Lower lobe of right lung (tissue), 2 donors: ENCODE results near the gene PAXIP1. TPM values are rescaled to one million over a fixed set of nuclear protein-coding genes. Genes with fewer than 3 reads are reported as not detected.
A peak's percentile ranks its signal among the peaks of the same experiment; 100 is the strongest.
"Not testable (repeated sequence)": the region's sequence is repeated elsewhere in the genome, so short reads cannot be mapped to it uniquely, and the experiment has no call there.

ENCODE experiments used
- ATAC-seq, 2 donors: fragments of 200-7000 bp; cut with Tn5 transposase; one replicate each; pipeline ENCODE4 v1.9.1; 2020 to 2022; ENCODE audit warnings: mild to moderate bottlenecking in 2 of 2, moderate library complexity in 2 of 2
- DNase-seq: peaks from one replicate; pipeline ENCODE4 v3.0.0-alpha.2; 2020
- H3K27ac ChIP-seq: fragments of 200-600 bp; one replicate; pipeline ENCODE4 v1.8.0; 2022
- H3K27me3 ChIP-seq: fragments of 200-600 bp; one replicate; pipeline ENCODE4 v1.8.0; 2022; ENCODE audit warnings: low read depth
- H3K36me3 ChIP-seq: fragments of 200-600 bp; one replicate; pipeline ENCODE4 v1.8.0; 2022; ENCODE audit warnings: mild to moderate bottlenecking
- H3K4me1 ChIP-seq: fragments of 200-600 bp; one replicate; pipeline ENCODE4 v1.8.0; 2022
- H3K4me3 ChIP-seq: fragments of 200-600 bp; one replicate; pipeline ENCODE4 v1.8.0; 2022; ENCODE audit warnings: mild to moderate bottlenecking
- H3K9me3 ChIP-seq: fragments of 200-600 bp; one replicate; pipeline ENCODE4 v1.8.0; 2022
- intact Hi-C: fragments of 100-400 bp; cut with DNase I; formaldehyde crosslinking; loops from one replicate; pipeline ENCODE4 v1.11.0; 2022
- total RNA-seq: library from RNA; stranded (reverse); fragmentation: NEBNext Ultra II Directional; extraction: Animal tissue kit (Norgen Biotek cat#: 25700); gene quantifications from one replicate; pipeline ENCODE4 v1.2.1, GENCODE V29; 2021
- TF ChIP-seq, protein P1 (sequence below): fragments of 200-600 bp; IDR thresholded peaks from one replicate; pipeline ENCODE4 v1.8.0; 2022; ENCODE audit warnings: antibody characterized with exemption, mild to moderate bottlenecking
- donor health status: DM: no; HTN: yes; CAD: no; lungs with severe emphysema.

The PAXIP1 gene
- total RNA-seq, 1 donor from 2014 or later: 9.5 TPM

DNA sequence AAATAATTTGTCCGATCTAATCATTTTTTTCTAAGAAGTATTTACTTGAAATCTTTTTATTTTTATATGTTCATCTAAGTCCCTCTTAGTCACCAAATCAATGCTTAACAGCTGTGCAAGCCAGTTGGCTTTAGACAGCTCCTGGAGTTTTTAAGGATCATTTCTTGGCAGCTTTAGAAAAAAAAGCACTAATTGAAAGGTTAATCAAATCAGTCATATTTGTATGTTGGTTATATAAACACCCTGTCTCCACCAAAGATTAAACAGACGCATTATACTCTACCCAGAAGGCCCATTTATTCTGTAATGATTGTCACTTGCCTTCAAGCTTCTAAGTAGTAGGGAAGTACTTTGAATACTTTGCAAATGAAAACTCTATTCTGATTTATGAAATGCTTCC is 60.2 kb downstream of the PAXIP1 start:
- no peak for ATAC-seq
- intact Hi-C loops: no loop called here
- H3K27ac ChIP-seq: no peak overlapping the region
- H3K9me3 ChIP-seq: no peaks in the 10 kb centered on the region
- TF ChIP-seq, protein P1, sequence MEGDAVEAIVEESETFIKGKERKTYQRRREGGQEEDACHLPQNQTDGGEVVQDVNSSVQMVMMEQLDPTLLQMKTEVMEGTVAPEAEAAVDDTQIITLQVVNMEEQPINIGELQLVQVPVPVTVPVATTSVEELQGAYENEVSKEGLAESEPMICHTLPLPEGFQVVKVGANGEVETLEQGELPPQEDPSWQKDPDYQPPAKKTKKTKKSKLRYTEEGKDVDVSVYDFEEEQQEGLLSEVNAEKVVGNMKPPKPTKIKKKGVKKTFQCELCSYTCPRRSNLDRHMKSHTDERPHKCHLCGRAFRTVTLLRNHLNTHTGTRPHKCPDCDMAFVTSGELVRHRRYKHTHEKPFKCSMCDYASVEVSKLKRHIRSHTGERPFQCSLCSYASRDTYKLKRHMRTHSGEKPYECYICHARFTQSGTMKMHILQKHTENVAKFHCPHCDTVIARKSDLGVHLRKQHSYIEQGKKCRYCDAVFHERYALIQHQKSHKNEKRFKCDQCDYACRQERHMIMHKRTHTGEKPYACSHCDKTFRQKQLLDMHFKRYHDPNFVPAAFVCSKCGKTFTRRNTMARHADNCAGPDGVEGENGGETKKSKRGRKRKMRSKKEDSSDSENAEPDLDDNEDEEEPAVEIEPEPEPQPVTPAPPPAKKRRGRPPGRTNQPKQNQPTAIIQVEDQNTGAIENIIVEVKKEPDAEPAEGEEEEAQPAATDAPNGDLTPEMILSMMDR: no peak
- H3K36me3 ChIP-seq: peaks cover 52% of the 10 kb centered on the region
- no peak overlapping the region for H3K4me3 ChIP-seq
- H3K4me1 ChIP-seq: no peaks in the 10 kb centered on the region
- no peak for DNase-seq
- no peaks in the 10 kb centered on the region for H3K27me3 ChIP-seq

DNA sequence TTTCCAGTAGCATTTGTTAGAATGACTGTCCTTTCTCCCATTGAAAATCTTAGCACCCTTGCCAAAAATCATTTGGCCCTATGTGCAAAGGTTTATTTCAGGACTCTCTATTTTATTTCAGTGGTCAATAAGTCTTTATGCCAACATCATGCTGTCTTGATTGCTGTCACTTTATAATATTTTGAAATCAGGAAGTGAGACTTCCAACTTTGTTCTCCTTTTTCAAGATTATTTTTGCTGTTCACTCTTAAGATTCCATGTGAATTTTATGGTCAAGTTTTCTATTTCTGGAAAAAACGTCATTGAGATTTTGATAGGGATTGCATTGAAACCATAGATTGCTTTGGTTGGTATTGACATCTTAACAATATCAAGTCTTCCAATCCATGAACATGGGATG is 65.1 kb downstream of the PAXIP1 start:
- Histone ChIP-seq H3K9me3 (peaks cover 8% of the 10 kb centered on the region), H3K4me1 (no peaks in the 10 kb centered on the region), H3K4me3 (no peak overlapping the region), H3K27ac (no peak overlapping the region), H3K36me3 (peaks cover 4% of the 10 kb centered on the region), H3K27me3 (no peaks in the 10 kb centered on the region)
- TF ChIP-seq, protein P1: no peak
- intact Hi-C loops: no loop called here
- ATAC-seq: no peak
- DNase-seq: no peak

DNA sequence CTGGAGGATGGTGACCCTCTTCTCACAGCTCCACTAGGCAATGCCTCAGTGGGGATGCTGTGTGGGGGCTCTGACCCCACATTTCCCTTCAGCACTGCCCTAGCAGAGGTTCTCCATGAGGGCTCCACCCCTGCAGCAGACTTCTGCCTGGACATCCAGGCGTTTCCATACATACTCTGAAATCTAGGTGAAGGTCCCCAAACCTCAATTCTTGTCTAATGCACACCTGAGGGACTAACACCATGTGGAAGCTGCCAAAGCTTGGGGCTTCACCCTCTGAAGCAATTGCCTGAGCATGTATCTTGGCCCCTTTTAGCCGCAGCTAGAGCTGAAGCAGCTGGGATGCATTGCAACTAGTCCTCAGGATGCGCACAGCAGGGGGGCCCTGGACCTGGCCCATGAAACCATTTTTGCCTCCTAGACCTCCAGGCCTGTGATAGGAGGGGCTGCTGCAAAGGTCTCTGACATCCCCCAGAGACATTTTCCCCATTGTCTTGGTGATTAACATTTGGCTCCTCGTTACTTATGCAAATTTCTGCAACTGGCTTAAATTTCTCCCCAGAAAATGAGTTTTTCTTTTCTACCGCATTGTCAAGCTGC is 68.5 kb downstream of the PAXIP1 start:
- H3K27ac ChIP-seq, intact Hi-C loops, DNase-seq, H3K9me3 ChIP-seq, H3K36me3 ChIP-seq, ATAC-seq, H3K4me3 ChIP-seq, H3K27me3 ChIP-seq: not testable (repeated sequence)
- H3K4me1 ChIP-seq: peaks cover 13% of the 10 kb centered on the region

DNA sequence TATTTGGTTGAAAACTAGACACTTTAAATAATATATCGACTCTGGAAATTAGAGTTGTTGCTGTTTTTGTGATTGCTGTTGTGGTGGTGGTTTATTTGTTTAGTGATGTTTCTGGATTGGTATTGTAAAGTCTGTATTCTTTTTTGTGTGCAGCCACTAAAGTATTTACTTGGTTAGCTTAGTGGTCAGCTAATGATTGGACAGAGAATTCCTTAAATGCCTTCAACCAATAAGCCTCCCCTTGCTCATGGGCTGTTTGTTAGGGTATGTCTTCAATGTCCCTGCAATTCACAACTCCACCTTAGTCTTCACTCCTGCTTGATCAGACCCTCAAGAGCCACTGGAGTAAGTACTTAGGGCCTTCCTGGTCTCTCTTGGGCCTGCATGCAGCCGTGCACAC is 71.0 kb downstream of the PAXIP1 start:
- DNase-seq (no peak), ATAC-seq (no peak)
- intact Hi-C loops: no loop called here
- Histone ChIP-seq H3K27ac (no peak overlapping the region), H3K36me3 (no peaks in the 10 kb centered on the region), H3K4me3 (no peak overlapping the region), H3K9me3 (peaks cover 8% of the 10 kb centered on the region), H3K4me1 (peaks cover 20% of the 10 kb centered on the region), H3K27me3 (no peaks in the 10 kb centered on the region)
- TF ChIP-seq, protein P1: no peak

DNA sequence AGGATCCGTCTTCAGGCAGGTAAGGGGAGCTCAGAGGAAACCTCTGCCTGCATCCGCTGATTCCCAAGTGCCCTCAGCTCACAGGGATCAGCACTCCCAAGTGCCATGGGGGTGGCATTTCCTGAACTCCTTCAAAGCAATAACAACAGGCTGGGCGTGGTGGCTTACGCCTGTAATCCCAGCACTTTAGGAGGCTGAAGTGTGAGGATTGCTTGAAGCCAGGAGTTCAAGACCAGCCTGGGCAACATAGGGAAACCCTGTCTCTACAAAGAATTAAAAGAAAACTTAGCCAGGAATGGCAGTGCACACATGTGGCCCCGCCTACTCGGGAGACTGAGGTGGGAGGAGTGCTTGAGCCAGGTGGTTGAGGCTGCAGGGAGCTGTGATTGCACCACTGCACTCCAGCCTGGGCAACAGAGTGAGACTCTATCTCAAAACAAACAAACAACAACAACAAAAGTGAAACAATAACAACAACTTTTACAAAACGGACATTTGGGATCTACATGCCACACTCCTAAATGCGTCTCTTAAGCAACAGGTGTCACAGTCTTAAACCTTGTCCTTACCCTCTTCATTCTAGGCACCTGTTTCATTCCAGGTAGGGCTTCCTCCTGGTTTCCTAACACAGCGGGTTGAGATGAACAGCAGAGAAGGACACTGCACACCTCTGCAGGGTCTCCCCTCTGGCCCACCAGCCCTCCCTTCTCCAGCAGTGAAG is 73.8 kb downstream of the PAXIP1 start:
- ATAC-seq (peak; percentile 44 to 60), DNase-seq (no peak)
- H3K27ac ChIP-seq: peak overlapping the region; percentile 92
- H3K36me3 ChIP-seq: no peaks in the 10 kb centered on the region
- no peaks in the 10 kb centered on the region for H3K27me3 ChIP-seq
- intact Hi-C loops: no loop called here
- peak overlapping the region; percentile 76 for H3K4me3 ChIP-seq
- TF ChIP-seq, protein P1: no peak
- peaks cover 20% of the 10 kb centered on the region for H3K4me1 ChIP-seq
- peaks cover 2% of the 10 kb centered on the region for H3K9me3 ChIP-seq
